ENCODE data around the gene GSTO2.
A peak's percentile ranks its signal among the peaks of the same experiment; 100 is the strongest.

The GSTO2 gene

DNA sequence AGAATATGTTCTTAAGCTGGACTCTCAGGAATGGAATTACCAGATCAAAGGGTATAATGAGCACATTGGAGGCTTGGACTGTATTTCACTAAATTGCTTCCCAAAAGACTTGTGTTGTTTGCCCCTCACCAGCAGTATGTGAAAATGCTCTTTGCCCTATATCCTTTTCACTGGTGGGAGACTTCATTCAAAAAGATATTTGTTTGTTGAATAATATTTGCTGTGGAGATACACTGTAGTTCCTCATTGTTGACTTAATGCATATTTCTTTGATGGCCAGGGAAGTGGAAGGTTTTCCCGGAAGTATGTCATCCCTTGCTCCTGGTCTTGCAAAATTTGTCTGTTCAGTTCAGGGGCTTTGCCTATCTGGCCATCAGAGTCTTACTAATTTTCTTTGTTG is 19.4 kb downstream of the GSTO2 start:
- no peak for FAIRE-seq

- peak; percentile 91 for FAIRE-seq
Observed at GRCh38 chr10:104291439-104291951, 22.5 kb downstream of the GSTO2 start.

- FAIRE-seq, result no peak
Observed at GRCh38 chr10:104293011-104293410, 24.0 kb downstream of the GSTO2 start.

DNA sequence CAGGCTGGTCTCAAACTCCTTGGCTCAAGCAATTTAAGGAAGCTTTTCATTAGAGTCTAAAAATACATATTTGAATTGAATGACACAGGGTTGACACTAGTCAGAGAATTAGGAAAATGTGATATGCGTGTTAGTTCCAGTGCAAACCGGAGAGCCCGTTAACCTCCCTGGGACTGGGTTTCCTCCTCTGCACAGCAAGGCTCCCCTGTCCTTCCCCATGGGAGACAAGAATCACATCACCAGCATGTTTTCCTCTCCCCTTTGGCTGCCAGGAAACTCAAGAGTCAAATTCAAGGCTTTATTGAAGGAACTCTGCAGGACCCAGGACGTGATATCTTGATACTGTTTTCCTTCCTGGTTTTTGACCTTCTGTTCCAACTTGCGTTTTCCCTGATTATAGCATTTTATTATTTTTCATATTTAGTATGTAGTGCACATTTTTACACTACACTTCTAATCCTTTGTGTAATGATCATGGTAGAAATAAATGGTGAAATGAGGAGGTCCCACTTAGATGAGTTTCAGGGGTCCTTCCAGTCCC is 24.9 kb downstream of the GSTO2 start:
- FAIRE-seq, result no peak

- no peak for FAIRE-seq
Observed at GRCh38 chr10:104296687-104297436, 27.9 kb downstream of the GSTO2 start.

DNA sequence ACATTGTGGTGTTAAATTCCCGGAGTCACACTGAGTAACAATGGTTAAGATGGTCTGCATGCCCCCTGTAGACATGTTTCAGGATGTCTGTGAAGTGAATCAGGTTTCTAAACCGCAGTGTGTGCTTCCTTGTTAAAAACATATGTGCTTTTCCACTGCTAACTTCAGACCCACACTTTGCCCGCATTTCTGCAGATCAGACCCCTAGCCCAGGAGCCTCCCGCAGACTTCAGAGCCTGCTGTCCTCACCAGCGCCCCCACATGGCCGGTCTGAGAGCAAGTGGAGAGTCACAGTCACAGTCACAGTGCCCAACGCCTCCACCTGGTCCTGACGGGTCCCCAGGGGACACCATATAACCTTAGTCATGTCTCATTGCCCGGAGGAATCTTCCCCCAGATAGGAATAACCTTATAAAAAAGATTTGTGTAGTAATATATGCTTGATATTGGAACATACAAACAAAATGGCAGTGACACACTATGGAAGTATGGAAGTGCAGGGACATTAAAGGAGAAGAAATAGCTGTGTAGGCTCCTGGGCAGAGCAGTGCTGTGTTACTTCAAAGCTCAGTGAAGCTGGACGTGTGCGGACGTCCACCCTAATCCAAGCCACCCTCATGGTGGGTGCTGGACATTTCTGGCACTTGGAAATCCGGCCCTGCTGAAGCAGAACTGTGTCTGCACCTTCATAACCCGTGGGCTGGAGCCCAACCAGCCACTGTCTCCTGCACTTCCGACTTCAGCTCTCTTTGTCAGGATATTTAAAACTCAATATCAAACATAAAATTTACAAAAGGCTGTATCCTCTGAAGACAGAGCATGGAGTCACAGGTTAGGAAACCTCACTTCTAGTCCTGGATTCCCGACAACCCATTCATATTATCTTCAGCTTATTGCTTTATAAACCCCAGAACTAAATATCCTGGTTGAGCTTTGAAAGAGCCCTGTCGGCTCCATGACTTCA is 29.0 kb downstream of the GSTO2 start:
- FAIRE-seq, result no peak

DNA sequence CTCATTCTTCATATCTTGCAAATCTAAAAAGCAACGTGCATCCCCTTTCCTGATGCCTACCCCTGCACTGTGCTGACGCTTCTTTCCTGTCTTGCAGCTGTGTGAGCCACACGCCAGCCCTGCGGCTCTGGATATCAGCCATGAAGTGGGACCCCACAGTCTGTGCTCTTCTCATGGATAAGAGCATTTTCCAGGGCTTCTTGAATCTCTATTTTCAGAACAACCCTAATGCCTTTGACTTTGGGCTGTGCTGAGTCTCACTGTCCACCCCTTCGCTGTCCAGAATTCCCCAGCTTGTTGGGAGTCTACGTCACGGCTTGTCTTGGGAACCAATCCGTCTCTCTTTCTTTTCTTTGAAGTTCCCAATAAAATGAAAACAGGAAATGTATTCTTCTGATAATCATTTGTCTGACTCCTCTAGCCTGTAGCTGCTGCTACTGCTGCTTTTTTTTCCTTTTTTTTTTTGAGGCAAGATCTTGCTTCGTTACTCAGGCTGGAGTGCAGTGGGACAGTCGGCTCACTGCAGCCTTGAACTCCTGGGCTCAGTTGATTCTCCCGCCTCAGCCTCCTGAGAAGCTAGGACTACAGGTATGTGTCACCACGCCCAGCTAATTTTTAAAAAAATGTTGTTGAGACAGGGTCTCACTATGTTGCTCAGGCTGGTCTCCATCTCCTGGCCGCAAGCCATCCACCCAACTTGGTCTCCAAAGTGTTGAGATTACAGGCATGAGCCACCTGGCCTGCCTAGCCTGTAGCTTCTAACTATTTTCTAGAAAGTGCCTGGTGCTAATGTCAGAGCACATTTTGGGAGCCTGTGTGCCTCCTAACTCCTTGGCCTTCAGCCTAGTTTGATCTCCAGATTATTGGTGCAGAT is 30.3 kb downstream of the GSTO2 start:
- FAIRE-seq, result no peak

- no peak for FAIRE-seq
Observed at GRCh38 chr10:104300002-104300735, 31.2 kb downstream of the GSTO2 start.

GRCh38 chr10:104300736-104301292 is 31.8 kb downstream of the GSTO2 start:
- FAIRE-seq, result no peak

- no peak for FAIRE-seq
Observed at GRCh38 chr10:104301907-104302690, 33.1 kb downstream of the GSTO2 start.

- FAIRE-seq, result no peak
Observed at GRCh38 chr10:104303594-104304355, 34.8 kb downstream of the GSTO2 start.

GRCh38 chr10:104304356-104304745 is 35.4 kb downstream of the GSTO2 start:
- FAIRE-seq, result no peak

DNA sequence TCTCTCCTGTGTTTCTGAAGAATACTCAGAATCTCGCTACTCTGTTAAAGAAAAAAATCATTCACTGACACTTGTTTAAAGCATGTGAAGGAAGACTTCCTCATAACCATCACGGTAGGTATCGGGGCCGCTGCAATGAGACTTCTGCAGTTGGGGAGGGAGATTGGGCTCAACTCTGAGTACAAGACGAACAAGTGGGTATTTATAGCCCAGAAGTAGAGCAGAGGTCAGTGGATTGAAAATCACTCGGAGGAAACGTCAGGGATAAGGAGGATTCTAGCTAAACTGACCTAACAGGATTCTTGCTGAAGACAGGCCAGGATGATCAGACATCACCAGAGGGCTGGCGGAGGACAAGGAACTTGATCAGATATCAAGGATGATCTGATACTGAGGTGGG is 35.9 kb downstream of the GSTO2 start:
- FAIRE-seq, result no peak

DNA sequence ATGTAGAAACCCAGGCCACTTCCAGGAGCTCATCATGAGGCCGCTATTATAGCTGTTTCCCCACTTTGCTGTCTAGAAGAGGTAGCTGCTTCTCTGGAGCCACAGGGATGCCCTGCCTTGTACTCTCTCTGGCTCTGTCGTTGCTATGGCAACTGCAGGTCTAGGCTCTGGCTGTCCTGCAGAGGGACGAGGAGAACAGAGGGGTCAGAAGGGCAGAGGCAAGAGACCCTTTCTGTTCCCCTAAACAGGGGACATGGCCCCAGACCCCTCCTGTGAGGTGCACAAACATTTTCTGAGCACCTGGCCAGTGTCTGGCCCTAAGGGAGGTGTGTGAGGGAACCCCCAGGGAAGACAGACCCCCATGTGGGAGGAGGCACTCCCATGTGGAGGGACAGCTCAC is 37.9 kb downstream of the GSTO2 start:
- no peak for FAIRE-seq

- FAIRE-seq, result no peak
Observed at GRCh38 chr10:104307576-104308438, 38.8 kb downstream of the GSTO2 start.

DNA sequence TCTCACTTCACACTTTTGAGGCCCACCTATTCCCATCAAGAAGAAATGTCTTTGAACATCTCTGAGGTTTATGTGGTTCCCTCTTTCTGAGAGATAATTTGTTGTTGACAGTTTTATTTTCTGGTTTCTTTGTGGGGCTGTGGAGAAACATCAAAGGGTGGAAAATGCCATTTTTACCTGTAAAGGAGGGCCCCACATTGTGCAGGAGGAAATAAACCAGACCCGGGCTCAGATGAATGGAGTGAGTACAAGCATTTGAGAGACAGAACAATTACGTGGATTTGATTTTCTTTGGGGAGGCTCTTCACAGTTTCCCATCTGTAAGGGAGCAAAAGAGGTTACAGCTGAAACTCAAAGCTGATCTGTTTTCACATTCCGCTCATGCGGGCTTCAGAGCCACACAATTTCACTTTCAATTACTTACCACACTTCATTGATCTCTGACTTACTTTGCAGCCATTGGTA is 39.5 kb downstream of the GSTO2 start:
- FAIRE-seq, result no peak

GRCh38 chr10:104309980-104310978 is 41.3 kb downstream of the GSTO2 start:
- FAIRE-seq, result no peak
